22Rv1 (cell line): ENCODE results near the gene RBSN.

Experiments
- H3K27ac ChIP-seq: fragments of 450-650 bp; 2 replicates; pipeline ENCODE4 v1.5.1; 2017
- CTCF ChIP-seq: fragments of 450-650 bp; IDR thresholded peaks from 2 replicates; pipeline ENCODE4 v1.5.1; 2017; ENCODE audit warnings: mild to moderate bottlenecking
- ZFX ChIP-seq: fragments of 450-650 bp; IDR thresholded peaks from 2 replicates; pipeline ENCODE4 v1.6.1; 2017; ENCODE audit warnings: antibody characterized with exemption, borderline replicate concordance

The RBSN gene

DNA sequence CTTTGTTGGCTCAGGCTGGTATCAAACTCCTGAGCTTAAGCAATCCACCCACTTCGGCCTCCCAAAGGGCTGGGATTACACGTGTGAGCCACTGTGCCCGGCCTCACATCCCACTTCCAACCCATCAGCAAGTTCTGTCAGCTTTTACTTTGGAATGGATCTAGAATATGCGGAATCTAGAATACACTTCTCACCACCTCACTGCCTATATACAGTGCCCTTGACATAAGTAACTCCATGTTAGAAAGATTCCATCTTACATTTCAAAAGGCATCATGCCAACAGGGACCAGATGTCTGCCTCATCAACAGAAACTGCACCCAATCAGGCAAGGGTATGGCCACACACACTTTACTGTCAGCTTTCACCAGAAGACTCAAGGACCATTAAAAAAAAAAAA lies 9.9 kb upstream of the RBSN start:
- TF ChIP-seq CTCF (no peak), ZFX (no peak)
- H3K27ac ChIP-seq, result no peak overlapping the region

- H3K27ac ChIP-seq, result no peak overlapping the region
- TF ChIP-seq CTCF, result peak; percentile 91
- no peak for TF ChIP-seq ZFX
These were observed 9.2 kb upstream of the RBSN start for GRCh38 chr3:15108082-15108545.

DNA sequence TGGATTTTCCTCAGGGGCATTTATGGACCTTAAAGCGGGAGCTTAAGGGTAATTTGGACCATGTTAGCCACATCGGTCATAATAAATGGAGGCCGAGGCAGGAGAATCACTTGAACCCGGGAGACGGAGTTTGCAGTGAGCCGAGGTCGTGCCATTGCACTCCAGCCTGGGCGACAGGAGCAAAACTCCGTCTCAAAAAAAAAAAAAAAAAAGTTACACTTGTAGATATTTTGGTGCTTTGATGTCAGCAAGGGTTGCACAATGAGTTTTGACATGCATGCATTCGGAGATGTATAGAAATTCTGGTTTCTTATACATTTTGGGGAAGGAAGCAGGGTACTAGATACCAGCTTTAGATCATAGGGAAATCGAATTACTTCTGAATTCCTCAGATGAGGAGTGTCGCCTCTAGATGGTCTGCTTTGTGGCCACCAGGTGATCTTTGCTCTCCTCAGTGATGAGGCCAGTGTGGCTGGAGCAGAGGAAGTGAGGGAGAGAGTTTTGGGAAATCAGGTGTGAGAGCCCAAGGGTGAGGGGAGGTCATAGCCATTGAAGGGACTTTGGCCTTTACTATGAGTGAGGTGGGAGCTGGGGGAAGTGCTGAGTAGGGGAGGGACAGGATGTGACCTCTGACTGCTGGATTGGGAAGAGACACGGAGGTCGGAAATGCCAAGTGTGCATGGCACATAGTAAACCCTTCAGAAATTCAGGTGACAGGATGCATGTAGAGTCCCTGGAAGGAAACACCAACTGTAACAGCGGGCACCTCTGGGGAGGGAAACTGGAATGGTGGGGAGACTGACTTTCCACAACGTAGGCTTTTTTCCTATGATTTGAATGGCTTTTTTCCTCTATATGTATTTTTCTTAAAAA lies 8.4 kb upstream of the RBSN start:
- TF ChIP-seq CTCF (no peak), ZFX (no peak)
- H3K27ac ChIP-seq, result no peak overlapping the region

GRCh38 chr3:15102836-15103235 lies 3.9 kb upstream of the RBSN start:
- H3K27ac ChIP-seq, result no peak overlapping the region

GRCh38 chr3:15102256-15102655 lies 3.3 kb upstream of the RBSN start:
- TF ChIP-seq CTCF, result no peak
- TF ChIP-seq ZFX, result no peak
- no peak overlapping the region for H3K27ac ChIP-seq

More at GRCh38 chr3:15102836-15103235, 3.9 kb upstream of the RBSN start:
- TF ChIP-seq CTCF, result no peak
- TF ChIP-seq ZFX, result no peak

GRCh38 chr3:15099364-15100098 lies 583 bp upstream of the RBSN start:
- TF ChIP-seq ZFX (no peak), CTCF (no peak)
- peak overlapping the region; percentile 66 for H3K27ac ChIP-seq

GRCh38 chr3:15097891-15098290 lies 1.1 kb downstream of the RBSN start:
- TF ChIP-seq CTCF (no peak), ZFX (no peak)
- peak overlapping the region; percentile 66 for H3K27ac ChIP-seq
